ENCODE measurements around the gene TLN1. TPM values are rescaled to one million over a fixed set of nuclear protein-coding genes. Genes with fewer than 3 reads are reported as not detected.

The TLN1 gene
- total and polyA plus RNA-seq, 10 donors: 79.9 to 881 (median 469) TPM

DNA sequence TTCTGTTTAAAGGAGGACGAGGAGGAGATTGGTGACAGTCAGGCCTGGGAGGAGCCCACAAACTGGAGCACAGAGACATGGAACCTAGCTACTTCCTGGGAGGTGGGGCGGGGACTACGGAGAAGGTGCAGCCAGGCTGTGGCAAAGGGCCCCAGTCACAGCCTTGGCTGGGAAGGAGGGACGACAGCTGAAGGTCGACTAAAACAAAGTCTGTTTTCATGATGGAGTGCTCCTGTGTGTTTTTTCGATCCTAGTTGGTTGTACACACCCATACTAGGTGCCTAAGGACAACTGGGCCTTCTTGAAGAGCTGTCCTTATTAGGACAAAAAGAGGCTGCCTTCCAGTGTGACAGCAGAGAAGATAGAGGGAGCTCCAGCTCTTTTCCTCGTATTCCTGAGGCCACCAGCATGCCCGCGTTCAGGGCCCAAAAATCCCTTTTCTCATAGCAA is 71.0 kb downstream of the TLN1 start:
- WGBS, 5 donors: 60 to 79% (median 68%) methylated on average over 9 of the region's 9 CpGs
- H3K9me3 ChIP-seq: no peaks in the 10 kb centered on the region
- no peak overlapping the region for H3K4me3 ChIP-seq
- intact Hi-C loops (cut with DNase I; ENCODE audit: low total_unique reads): loop anchor here (10.0 kb wide), 1 partner anchor 56 kb away; the partner anchor contains the start of gene TESK1
- H3K27me3 ChIP-seq (replicated peaks in 1 of 7): no peaks in the 10 kb centered on the region
- TF ChIP-seq POLR2AphosphoS5 (IDR thresholded peaks at IDR 0.05) (no peak), POLR2A (IDR thresholded peaks at IDR 0.05) (no peak)
- TF ChIP-seq, protein P1, sequence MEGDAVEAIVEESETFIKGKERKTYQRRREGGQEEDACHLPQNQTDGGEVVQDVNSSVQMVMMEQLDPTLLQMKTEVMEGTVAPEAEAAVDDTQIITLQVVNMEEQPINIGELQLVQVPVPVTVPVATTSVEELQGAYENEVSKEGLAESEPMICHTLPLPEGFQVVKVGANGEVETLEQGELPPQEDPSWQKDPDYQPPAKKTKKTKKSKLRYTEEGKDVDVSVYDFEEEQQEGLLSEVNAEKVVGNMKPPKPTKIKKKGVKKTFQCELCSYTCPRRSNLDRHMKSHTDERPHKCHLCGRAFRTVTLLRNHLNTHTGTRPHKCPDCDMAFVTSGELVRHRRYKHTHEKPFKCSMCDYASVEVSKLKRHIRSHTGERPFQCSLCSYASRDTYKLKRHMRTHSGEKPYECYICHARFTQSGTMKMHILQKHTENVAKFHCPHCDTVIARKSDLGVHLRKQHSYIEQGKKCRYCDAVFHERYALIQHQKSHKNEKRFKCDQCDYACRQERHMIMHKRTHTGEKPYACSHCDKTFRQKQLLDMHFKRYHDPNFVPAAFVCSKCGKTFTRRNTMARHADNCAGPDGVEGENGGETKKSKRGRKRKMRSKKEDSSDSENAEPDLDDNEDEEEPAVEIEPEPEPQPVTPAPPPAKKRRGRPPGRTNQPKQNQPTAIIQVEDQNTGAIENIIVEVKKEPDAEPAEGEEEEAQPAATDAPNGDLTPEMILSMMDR (IDR thresholded peaks at IDR 0.05 in 8 of 11, conservative IDR thresholded peaks at IDR 0.05 in 3 of 11): peak in 6 of 11 experiments; percentile 11 to 45 (median 30)
- DNase-seq: peak; percentile 73
- H3K27ac ChIP-seq: peak overlapping the region in 6 of 8 donors; percentile 5 to 97 (median 64)
- peaks cover 44 to 94% (median 80%) of the 10 kb centered on the region in 6 donors for H3K4me1 ChIP-seq
- peaks cover 0 to 32% (median 13%) of the 10 kb centered on the region in 6 donors for H3K36me3 ChIP-seq

DNA sequence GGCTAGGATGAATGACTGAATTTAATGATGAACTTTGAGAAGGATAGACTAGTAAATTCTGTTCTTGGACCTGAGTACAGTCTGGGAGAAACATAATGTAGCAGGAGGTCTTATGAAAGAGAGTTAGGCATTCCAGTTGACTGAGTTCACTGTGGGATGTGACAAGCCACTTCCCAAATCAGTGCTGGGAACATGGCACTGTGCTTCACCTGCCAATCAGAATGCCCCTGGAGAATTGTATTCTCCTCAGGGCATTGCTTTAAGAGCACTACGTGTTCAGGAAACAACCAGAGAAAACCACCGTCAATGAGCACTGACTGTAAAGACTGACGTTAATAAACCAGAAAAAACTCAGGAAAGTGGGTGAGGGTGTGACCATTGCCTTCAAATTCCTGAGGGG is 72.7 kb downstream of the TLN1 start:
- H3K4me3 ChIP-seq: peak overlapping the region in 7 of 8 donors; percentile 78 to 93 (median 89)
- no peaks in the 10 kb centered on the region for H3K27me3 ChIP-seq (replicated peaks in 1 of 7)
- TF ChIP-seq POLR2A (IDR thresholded peaks at IDR 0.05): no peak
- TF ChIP-seq, protein P1 (IDR thresholded peaks at IDR 0.05 in 8 of 11, conservative IDR thresholded peaks at IDR 0.05 in 3 of 11): no peak
- peak in 1 of 3 donors; percentile 24 for TF ChIP-seq POLR2AphosphoS5 (IDR thresholded peaks at IDR 0.05)
- WGBS, 5 donors: 22 to 51% (median 39%) methylated on average over 3 of the region's 3 CpGs
- peak overlapping the region in 7 of 8 donors; percentile 91 to 98 (median 97) for H3K27ac ChIP-seq
- H3K9me3 ChIP-seq: no peaks in the 10 kb centered on the region
- DNase-seq: no peak
- H3K4me1 ChIP-seq: peaks cover 38 to 93% (median 63%) of the 10 kb centered on the region in 6 donors
- H3K36me3 ChIP-seq: peaks cover 0 to 32% (median 13%) of the 10 kb centered on the region in 6 donors
- intact Hi-C loops (cut with DNase I; ENCODE audit: low total_unique reads): loop anchor here (5.0 kb wide), 1 partner anchor 73 kb away; the partner anchor contains the start of genes CREB3 and TLN1

DNA sequence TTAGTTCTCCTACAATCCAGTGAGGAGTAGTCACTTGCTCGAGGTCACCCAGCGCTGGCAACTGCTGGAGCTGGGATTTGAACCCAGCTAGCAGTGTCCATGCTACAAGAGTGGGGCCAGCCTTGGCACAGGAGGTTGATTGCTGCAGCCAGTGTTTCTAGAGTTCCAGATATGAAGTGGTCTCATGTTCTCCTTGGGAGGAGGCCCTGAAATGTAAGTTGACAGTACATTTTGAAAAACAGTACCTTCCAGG is 73.1 kb downstream of the TLN1 start:
- WGBS, 5 donors: 0 to 2% (median 0%) methylated on average over 2 of the region's 2 CpGs
- DNase-seq: no peak
- no peaks in the 10 kb centered on the region for H3K9me3 ChIP-seq
- peaks cover 0 to 32% (median 13%) of the 10 kb centered on the region in 6 donors for H3K36me3 ChIP-seq
- peak overlapping the region; percentile 78 to 93 (median 87) for H3K4me3 ChIP-seq
- intact Hi-C loops (cut with DNase I; ENCODE audit: low total_unique reads): loop anchor here (5.0 kb wide), 1 partner anchor 73 kb away; the partner anchor contains the start of genes CREB3 and TLN1
- no peaks in the 10 kb centered on the region for H3K27me3 ChIP-seq (replicated peaks in 1 of 7)
- peaks cover 38 to 89% (median 60%) of the 10 kb centered on the region in 6 donors for H3K4me1 ChIP-seq
- TF ChIP-seq, protein P1 (IDR thresholded peaks at IDR 0.05 in 8 of 11, conservative IDR thresholded peaks at IDR 0.05 in 3 of 11): no peak
- TF ChIP-seq POLR2AphosphoS5 (IDR thresholded peaks at IDR 0.05) (no peak), POLR2A (IDR thresholded peaks at IDR 0.05) (no peak)
- H3K27ac ChIP-seq: peak overlapping the region; percentile 91 to 98 (median 97)

DNA sequence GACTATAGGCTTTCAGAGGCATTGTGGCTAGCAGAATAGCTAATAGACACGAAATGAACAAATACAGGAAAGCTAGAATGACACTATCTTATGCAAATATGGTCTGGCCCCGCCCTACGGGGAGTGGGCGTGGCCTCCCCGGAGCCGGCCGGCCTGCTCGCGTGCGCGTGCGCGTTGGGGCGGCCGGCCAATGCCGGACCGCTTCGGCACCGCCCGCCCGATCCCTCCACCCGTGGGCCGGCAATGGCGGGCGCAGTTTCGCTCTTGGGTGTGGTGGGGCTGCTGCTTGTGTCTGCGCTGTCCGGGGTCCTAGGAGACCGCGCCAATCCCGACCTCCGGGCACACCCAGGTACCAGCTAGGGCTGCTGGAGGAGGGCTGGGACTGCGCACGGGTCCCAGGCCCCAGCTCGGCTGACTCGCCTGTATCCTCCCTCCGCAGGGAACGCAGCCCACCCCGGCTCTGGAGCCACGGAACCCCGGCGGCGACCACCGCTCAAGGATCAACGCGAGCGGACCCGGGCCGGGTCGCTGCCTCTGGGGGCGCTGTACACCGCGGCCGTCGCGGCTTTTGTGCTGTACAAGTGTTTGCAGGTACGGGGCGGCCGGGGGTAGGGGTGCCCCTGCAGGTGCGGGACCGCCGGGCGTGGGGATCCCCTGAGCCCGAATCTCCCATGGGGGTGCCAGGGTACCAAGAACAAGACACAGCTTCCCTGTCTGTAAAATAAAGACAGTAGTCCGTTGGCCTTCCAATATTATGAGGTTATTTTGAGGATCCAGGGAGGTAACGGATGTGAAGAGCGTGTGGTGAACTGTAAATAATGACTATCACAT is 73.6 kb downstream of the TLN1 start, which contains the start of gene CCDC107:
CCDC107 (plus strand) TSS at position 156 of the 831 bp plus-strand sequence; CDS start at position 244, 88 bp downstream.
- Histone ChIP-seq H3K9me3 (no peaks in the 10 kb centered on the region), H3K4me3 (peak within 1 kb of the TSS; percentile 78 to 93 (median 87)), H3K4me1 (peaks cover 38 to 84% (median 58%) of the 10 kb centered on the region in 6 donors), H3K27me3 (replicated peaks in 1 of 7) (no peaks in the 10 kb centered on the region), H3K36me3 (peaks cover 0 to 32% (median 13%) of the 10 kb centered on the region in 6 donors), H3K27ac (peak within 1 kb of the TSS; percentile 91 to 98 (median 97))
- intact Hi-C loops (cut with DNase I; ENCODE audit: low total_unique reads): loop anchor here (5.0 kb wide), 1 partner anchor 74 kb away; the partner anchor contains the start of genes CREB3 and TLN1
- TF ChIP-seq POLR2A (IDR thresholded peaks at IDR 0.05): peak; percentile 34 to 86 (median 78)
- TF ChIP-seq, protein P1 (IDR thresholded peaks at IDR 0.05 in 8 of 11, conservative IDR thresholded peaks at IDR 0.05 in 3 of 11): peak; percentile 55 to 85 (median 75)
- TF ChIP-seq POLR2AphosphoS5 (IDR thresholded peaks at IDR 0.05): peak; percentile 84 to 88 (median 85)
- 0 to 1% (median 1%) methylated on average over 10 to 67 of the region's 67 CpGs for WGBS, 5 donors
- peak; percentile 97 for DNase-seq

All from spleen (tissue), 11 donors.